Muscle of arm (tissue), 14 donors: Measurements from ENCODE around the gene ZC3H10. TPM values are rescaled to one million over a fixed set of nuclear protein-coding genes. Genes with fewer than 3 reads are reported as not detected.
"Not testable (repeated sequence)": the region's sequence is repeated elsewhere in the genome, so short reads cannot be mapped to it uniquely, and the experiment has no call there.

Source experiments
- DNase-seq: peaks from one replicate; pipeline ENCODE4 v3.0.0-alpha.2; 2013
- long read RNA-seq, 11 donors: transcript quantifications; one replicate each; lab custom pipeline, GENCODE V29; 2026
- polyA plus RNA-seq, 12 donors: library from polyadenylated mRNA; unstranded; fragments of 120-200 nt; gene quantifications; one replicate each; pipeline ENCODE4 v1.2.1, GENCODE V29; 2013; ENCODE audit not compliant: insufficient read length in 12 of 12

ZC3H10 gene
- polyA plus RNA-seq, result 1 to 10 TPM in 11 of 12 donors, not detected in 1; 3.3 to 8.8 (median 5.0) TPM
- long read RNA-seq, donor 1, full-length matches to known transcripts, result 3 of 3 reads
- long read RNA-seq, donor 1, partial matches to known transcripts, result 0 of 3 reads
- long read RNA-seq, donor 1, other reads (novel, unspliced or antisense), result 0 of 3 reads
- long read RNA-seq, donor 2, full-length matches to known transcripts, result 4 of 4 reads
- long read RNA-seq, donor 2, partial matches to known transcripts, result 0 of 4 reads
- long read RNA-seq, donor 2, other reads (novel, unspliced or antisense), result 0 of 4 reads
- long read RNA-seq, donor 3, full-length matches to known transcripts, result 1 of 1 reads
- long read RNA-seq, donor 3, partial matches to known transcripts, result 0 of 1 reads
- long read RNA-seq, donor 3, other reads (novel, unspliced or antisense), result 0 of 1 reads
- long read RNA-seq, donor 4, full-length matches to known transcripts, result 6 of 6 reads
- long read RNA-seq, donor 4, partial matches to known transcripts, result 0 of 6 reads
- long read RNA-seq, donor 4, other reads (novel, unspliced or antisense), result 0 of 6 reads
- long read RNA-seq, donor 5, result 0 reads
- long read RNA-seq, donor 6, full-length matches to known transcripts, result 2 of 2 reads
- long read RNA-seq, donor 6, partial matches to known transcripts, result 0 of 2 reads
- long read RNA-seq, donor 6, other reads (novel, unspliced or antisense), result 0 of 2 reads
- long read RNA-seq, donor 7, full-length matches to known transcripts, result 1 of 1 reads
- long read RNA-seq, donor 7, partial matches to known transcripts, result 0 of 1 reads
- long read RNA-seq, donor 7, other reads (novel, unspliced or antisense), result 0 of 1 reads
- long read RNA-seq, donor 8, full-length matches to known transcripts, result 7 of 7 reads
- long read RNA-seq, donor 8, partial matches to known transcripts, result 0 of 7 reads
- long read RNA-seq, donor 8, other reads (novel, unspliced or antisense), result 0 of 7 reads
- long read RNA-seq, donor 9, full-length matches to known transcripts, result 1 of 1 reads
- long read RNA-seq, donor 9, partial matches to known transcripts, result 0 of 1 reads
- long read RNA-seq, donor 9, other reads (novel, unspliced or antisense), result 0 of 1 reads
- long read RNA-seq, donor 10, full-length matches to known transcripts, result 3 of 3 reads
- long read RNA-seq, donor 10, partial matches to known transcripts, result 0 of 3 reads
- long read RNA-seq, donor 10, other reads (novel, unspliced or antisense), result 0 of 3 reads
- long read RNA-seq, donor 11, full-length matches to known transcripts, result 7 of 7 reads
- long read RNA-seq, donor 11, partial matches to known transcripts, result 0 of 7 reads
- long read RNA-seq, donor 11, other reads (novel, unspliced or antisense), result 0 of 7 reads

GRCh38 chr12:56117778-56118687 lies at the start of gene ZC3H10:
TSS of gene ZC3H10 (plus strand) at chr12:56118266. CDS start at chr12:56120563, 2,297 bp downstream.
- DNase-seq, result peak; percentile 99

GRCh38 chr12:56071648-56072047 lies 46.4 kb upstream of the ZC3H10 start:
- no peak for DNase-seq

GRCh38 chr12:56074396-56074795 lies 43.7 kb upstream of the ZC3H10 start:
- no peak for DNase-seq

- DNase-seq, result not testable (repeated sequence)
Measured at GRCh38 chr12:56077966-56078365, 40.1 kb upstream of the ZC3H10 start.

GRCh38 chr12:56078427-56078826 lies 39.6 kb upstream of the ZC3H10 start:
- DNase-seq, result no peak

GRCh38 chr12:56078931-56079722 lies 38.9 kb upstream of the ZC3H10 start:
- DNase-seq, result peak; percentile 56

GRCh38 chr12:56079723-56080555 lies 38.1 kb upstream of the ZC3H10 start, which contains the start of gene ERBB3:
TSS of gene ERBB3 (plus strand) at chr12:56080165. CDS start at chr12:56080301, 136 bp downstream.
- DNase-seq, result peak; percentile 57

- DNase-seq, result no peak
Measured at GRCh38 chr12:56080556-56081138, 37.4 kb upstream of the ZC3H10 start.

GRCh38 chr12:56081393-56082347 lies 36.4 kb upstream of the ZC3H10 start:
- DNase-seq, result no peak

- DNase-seq, result no peak
Measured at GRCh38 chr12:56082382-56082781, 35.7 kb upstream of the ZC3H10 start.

- no peak for DNase-seq
Measured at GRCh38 chr12:56082967-56083366, 35.1 kb upstream of the ZC3H10 start.

- no peak for DNase-seq
Measured at GRCh38 chr12:56084958-56085543, 33.0 kb upstream of the ZC3H10 start.

GRCh38 chr12:56086096-56086495 lies 32.0 kb upstream of the ZC3H10 start:
- no peak for DNase-seq

- DNase-seq, result no peak
Measured at GRCh38 chr12:56086608-56087007, 31.5 kb upstream of the ZC3H10 start.

- DNase-seq, result no peak
Measured at GRCh38 chr12:56087220-56087619, 30.8 kb upstream of the ZC3H10 start.

- no peak for DNase-seq
Measured at GRCh38 chr12:56097738-56098137, 20.3 kb upstream of the ZC3H10 start.

GRCh38 chr12:56098592-56098991 lies 19.5 kb upstream of the ZC3H10 start:
- no peak for DNase-seq
